ENCODE results near the gene OR5V1.

DNA sequence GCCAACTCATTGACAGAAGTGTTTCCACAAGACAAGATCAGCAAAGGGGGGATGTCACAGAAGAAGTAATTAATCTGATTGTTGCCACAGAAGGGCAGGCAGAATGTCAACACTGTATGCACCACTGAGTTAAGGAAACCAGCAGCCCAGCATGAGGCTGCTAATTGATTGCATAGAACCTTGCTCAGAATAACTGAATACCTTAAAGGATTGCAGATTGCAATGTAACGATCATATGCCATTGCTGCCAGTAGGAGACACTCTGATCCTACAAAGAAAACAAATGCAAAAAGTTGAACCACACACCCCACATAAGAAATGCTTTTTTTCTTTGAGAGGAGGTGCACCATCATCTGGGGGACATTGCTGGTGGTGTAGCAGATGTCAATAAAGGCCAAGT, 13.1 kb downstream of the OR5V1 start:
- no peak for TF ChIP-seq POLR2AphosphoS5 (IDR thresholded peaks at IDR 0.05; ENCODE audit: low read depth)
- TF ChIP-seq, protein P1, sequence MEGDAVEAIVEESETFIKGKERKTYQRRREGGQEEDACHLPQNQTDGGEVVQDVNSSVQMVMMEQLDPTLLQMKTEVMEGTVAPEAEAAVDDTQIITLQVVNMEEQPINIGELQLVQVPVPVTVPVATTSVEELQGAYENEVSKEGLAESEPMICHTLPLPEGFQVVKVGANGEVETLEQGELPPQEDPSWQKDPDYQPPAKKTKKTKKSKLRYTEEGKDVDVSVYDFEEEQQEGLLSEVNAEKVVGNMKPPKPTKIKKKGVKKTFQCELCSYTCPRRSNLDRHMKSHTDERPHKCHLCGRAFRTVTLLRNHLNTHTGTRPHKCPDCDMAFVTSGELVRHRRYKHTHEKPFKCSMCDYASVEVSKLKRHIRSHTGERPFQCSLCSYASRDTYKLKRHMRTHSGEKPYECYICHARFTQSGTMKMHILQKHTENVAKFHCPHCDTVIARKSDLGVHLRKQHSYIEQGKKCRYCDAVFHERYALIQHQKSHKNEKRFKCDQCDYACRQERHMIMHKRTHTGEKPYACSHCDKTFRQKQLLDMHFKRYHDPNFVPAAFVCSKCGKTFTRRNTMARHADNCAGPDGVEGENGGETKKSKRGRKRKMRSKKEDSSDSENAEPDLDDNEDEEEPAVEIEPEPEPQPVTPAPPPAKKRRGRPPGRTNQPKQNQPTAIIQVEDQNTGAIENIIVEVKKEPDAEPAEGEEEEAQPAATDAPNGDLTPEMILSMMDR (conservative IDR thresholded peaks at IDR 0.05; ENCODE audit: low read depth in 2 of 2) = peak; percentile 43 to 55
- TF ChIP-seq JUNB (IDR thresholded peaks at IDR 0.05; ENCODE audit: unreplicated experiment) = no peak
- no peak for TF ChIP-seq EZH2 (IDR thresholded peaks at IDR 0.05; ENCODE audit: low read depth, unreplicated experiment)
- no peak for TF ChIP-seq ZNF331 (CRISPR knock-in tag; IDR thresholded peaks at IDR 0.05; ENCODE audit: low read depth)
- TF ChIP-seq, protein P2, sequence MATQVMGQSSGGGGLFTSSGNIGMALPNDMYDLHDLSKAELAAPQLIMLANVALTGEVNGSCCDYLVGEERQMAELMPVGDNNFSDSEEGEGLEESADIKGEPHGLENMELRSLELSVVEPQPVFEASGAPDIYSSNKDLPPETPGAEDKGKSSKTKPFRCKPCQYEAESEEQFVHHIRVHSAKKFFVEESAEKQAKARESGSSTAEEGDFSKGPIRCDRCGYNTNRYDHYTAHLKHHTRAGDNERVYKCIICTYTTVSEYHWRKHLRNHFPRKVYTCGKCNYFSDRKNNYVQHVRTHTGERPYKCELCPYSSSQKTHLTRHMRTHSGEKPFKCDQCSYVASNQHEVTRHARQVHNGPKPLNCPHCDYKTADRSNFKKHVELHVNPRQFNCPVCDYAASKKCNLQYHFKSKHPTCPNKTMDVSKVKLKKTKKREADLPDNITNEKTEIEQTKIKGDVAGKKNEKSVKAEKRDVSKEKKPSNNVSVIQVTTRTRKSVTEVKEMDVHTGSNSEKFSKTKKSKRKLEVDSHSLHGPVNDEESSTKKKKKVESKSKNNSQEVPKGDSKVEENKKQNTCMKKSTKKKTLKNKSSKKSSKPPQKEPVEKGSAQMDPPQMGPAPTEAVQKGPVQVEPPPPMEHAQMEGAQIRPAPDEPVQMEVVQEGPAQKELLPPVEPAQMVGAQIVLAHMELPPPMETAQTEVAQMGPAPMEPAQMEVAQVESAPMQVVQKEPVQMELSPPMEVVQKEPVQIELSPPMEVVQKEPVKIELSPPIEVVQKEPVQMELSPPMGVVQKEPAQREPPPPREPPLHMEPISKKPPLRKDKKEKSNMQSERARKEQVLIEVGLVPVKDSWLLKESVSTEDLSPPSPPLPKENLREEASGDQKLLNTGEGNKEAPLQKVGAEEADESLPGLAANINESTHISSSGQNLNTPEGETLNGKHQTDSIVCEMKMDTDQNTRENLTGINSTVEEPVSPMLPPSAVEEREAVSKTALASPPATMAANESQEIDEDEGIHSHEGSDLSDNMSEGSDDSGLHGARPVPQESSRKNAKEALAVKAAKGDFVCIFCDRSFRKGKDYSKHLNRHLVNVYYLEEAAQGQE (IDR thresholded peaks at IDR 0.05; ENCODE audit: unreplicated experiment) = no peak
- no peak for TF ChIP-seq EZH2phosphoT487 (IDR thresholded peaks at IDR 0.05; ENCODE audit: unreplicated experiment)
- no peak for TF ChIP-seq CREB1 (CRISPR knock-in tag; IDR thresholded peaks at IDR 0.05; ENCODE audit: low read depth)
- TF ChIP-seq ZNF114 (CRISPR knock-in tag; IDR thresholded peaks at IDR 0.05) = no peak
- TF ChIP-seq, protein P3, sequence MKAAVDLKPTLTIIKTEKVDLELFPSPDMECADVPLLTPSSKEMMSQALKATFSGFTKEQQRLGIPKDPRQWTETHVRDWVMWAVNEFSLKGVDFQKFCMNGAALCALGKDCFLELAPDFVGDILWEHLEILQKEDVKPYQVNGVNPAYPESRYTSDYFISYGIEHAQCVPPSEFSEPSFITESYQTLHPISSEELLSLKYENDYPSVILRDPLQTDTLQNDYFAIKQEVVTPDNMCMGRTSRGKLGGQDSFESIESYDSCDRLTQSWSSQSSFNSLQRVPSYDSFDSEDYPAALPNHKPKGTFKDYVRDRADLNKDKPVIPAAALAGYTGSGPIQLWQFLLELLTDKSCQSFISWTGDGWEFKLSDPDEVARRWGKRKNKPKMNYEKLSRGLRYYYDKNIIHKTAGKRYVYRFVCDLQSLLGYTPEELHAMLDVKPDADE (IDR thresholded peaks at IDR 0.05) = no peak
